ENCODE data around the gene MAP3K3. TPM values are rescaled to one million over a fixed set of nuclear protein-coding genes. Genes with fewer than 3 reads are reported as not detected.
A peak's percentile ranks its signal among the peaks of the same experiment; 100 is the strongest.

MAP3K3 gene
- total RNA-seq, 3 donors from 2014 or later (not counting 1 experiment from before 2014, with no cell fraction given), result 82.0 to 89.2 (median 88.5) TPM

- Mint-ChIP-seq H3K4me1 (peaks cover 23 to 38% of the 10 kb centered on the region in 2 donors), H3K36me3 (peaks cover 9% of the 10 kb centered on the region), H3K27me3 (ENCODE audit: low read depth in 2 of 2) (no peaks in the 10 kb centered on the region), H3K27ac (no peak overlapping the region), H3K4me3 (no peak overlapping the region), H3K9me3 (no peaks in the 10 kb centered on the region)
- Histone ChIP-seq H3K9me3 (ENCODE audit: control insufficient read depth, insufficient read depth, low read length) (no peaks in the 10 kb centered on the region), H3K4me1 (ENCODE audit: control insufficient read depth, insufficient read depth, low read length) (no peaks in the 10 kb centered on the region), H3K27ac (ENCODE audit: low read length) (no peak overlapping the region), H3K36me3 (ENCODE audit: control insufficient read depth, insufficient read depth, low read length) (peaks cover 56% of the 10 kb centered on the region), H3K27me3 (ENCODE audit: control insufficient read depth, insufficient read depth, low read length) (no peaks in the 10 kb centered on the region), H3K4me3 (ENCODE audit: low read length) (no peak overlapping the region)
- DNase-seq, result no peak
- TF ChIP-seq CTCF (IDR thresholded peaks at IDR 0.05), result no peak
- no peak for ATAC-seq
- 100% methylated on average over 1 of the region's 2 CpGs for WGBS (ENCODE audit: insufficient coverage)
- intact Hi-C loops (cut with micrococcal nuclease), result no loop called here
Observed at GRCh38 chr17:63635787-63636186, 13.6 kb downstream of the MAP3K3 start.

GRCh38 chr17:63639125-63639524 is 16.9 kb downstream of the MAP3K3 start:
- Mint-ChIP-seq H3K4me1 (peaks cover 10 to 22% of the 10 kb centered on the region in 2 donors), H3K27me3 (ENCODE audit: low read depth in 2 of 2) (no peaks in the 10 kb centered on the region), H3K9me3 (no peaks in the 10 kb centered on the region), H3K27ac (peak overlapping the region in 1 of 2 donors; percentile 34), H3K36me3 (peaks cover 9% of the 10 kb centered on the region), H3K4me3 (no peak overlapping the region)
- peak in 1 of 2 donors; percentile 14 for DNase-seq
- TF ChIP-seq CTCF (IDR thresholded peaks at IDR 0.05), result no peak
- H3K36me3 ChIP-seq (ENCODE audit: control insufficient read depth, insufficient read depth, low read length), result peaks cover 37% of the 10 kb centered on the region
- intact Hi-C loops (cut with micrococcal nuclease), result no loop called here
- H3K27me3 ChIP-seq (ENCODE audit: control insufficient read depth, insufficient read depth, low read length), result no peaks in the 10 kb centered on the region
- 41% methylated on average over 1 of the region's 1 CpG for WGBS (ENCODE audit: insufficient coverage)
- no peak overlapping the region for H3K4me3 ChIP-seq (ENCODE audit: low read length)
- no peak for ATAC-seq
- peaks cover 4% of the 10 kb centered on the region for H3K4me1 ChIP-seq (ENCODE audit: control insufficient read depth, insufficient read depth, low read length)
- H3K9me3 ChIP-seq (ENCODE audit: control insufficient read depth, insufficient read depth, low read length), result no peaks in the 10 kb centered on the region
- no peak overlapping the region for H3K27ac ChIP-seq (ENCODE audit: low read length)

GRCh38 chr17:63640038-63640437 is 17.8 kb downstream of the MAP3K3 start:
- TF ChIP-seq CTCF (IDR thresholded peaks at IDR 0.05), result no peak
- Mint-ChIP-seq H3K9me3 (no peaks in the 10 kb centered on the region), H3K4me1 (peaks cover 7 to 19% of the 10 kb centered on the region in 2 donors), H3K36me3 (peaks cover 9% of the 10 kb centered on the region), H3K27ac (peak overlapping the region in 1 of 2 donors; percentile 34), H3K4me3 (no peak overlapping the region), H3K27me3 (ENCODE audit: low read depth in 2 of 2) (no peaks in the 10 kb centered on the region)
- no peaks in the 10 kb centered on the region for H3K27me3 ChIP-seq (ENCODE audit: control insufficient read depth, insufficient read depth, low read length)
- H3K4me3 ChIP-seq (ENCODE audit: low read length), result no peak overlapping the region
- intact Hi-C loops (cut with micrococcal nuclease), result no loop called here
- H3K9me3 ChIP-seq (ENCODE audit: control insufficient read depth, insufficient read depth, low read length), result no peaks in the 10 kb centered on the region
- WGBS (ENCODE audit: insufficient coverage), result 97% methylated on average over 3 of the region's 4 CpGs
- ATAC-seq (no peak), DNase-seq (no peak)
- H3K27ac ChIP-seq (ENCODE audit: low read length), result no peak overlapping the region
- peaks cover 4% of the 10 kb centered on the region for H3K4me1 ChIP-seq (ENCODE audit: control insufficient read depth, insufficient read depth, low read length)
- peaks cover 31% of the 10 kb centered on the region for H3K36me3 ChIP-seq (ENCODE audit: control insufficient read depth, insufficient read depth, low read length)
